HG02884 (cell line): Measurements from ENCODE around the gene SEMA4D.

Experiments
- ATAC-seq: cut with Tn5 transposase; IDR thresholded peaks from one replicate; pipeline ENCODE4 v1.9.1; 2021; ENCODE audit warnings: mild to moderate bottlenecking, moderate library complexity; ENCODE audit not compliant: unreplicated experiment

The SEMA4D gene

DNA sequence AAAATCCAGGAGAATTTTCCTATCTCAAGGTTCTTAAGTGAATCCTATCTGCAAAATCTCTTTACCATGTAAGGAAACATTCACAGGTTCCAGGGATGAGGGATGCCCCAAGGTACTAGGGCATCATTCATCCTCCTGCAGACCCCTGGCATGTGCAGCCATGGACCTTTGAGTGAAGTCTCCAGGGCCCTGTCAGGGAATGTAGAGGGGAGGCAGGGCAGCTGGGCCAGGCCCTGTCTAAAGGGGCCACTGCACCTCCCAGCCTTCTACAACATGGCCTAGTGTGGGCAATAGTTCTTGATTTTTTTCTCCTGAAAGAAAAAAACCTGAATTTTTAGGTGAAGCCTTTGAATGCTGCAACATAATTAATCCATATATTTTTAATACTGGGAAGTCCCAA lies 63.3 kb downstream of the SEMA4D start:
- no peak for ATAC-seq

- no peak for ATAC-seq
Measured at GRCh38 chr9:89433826-89434225, 64.1 kb downstream of the SEMA4D start.

DNA sequence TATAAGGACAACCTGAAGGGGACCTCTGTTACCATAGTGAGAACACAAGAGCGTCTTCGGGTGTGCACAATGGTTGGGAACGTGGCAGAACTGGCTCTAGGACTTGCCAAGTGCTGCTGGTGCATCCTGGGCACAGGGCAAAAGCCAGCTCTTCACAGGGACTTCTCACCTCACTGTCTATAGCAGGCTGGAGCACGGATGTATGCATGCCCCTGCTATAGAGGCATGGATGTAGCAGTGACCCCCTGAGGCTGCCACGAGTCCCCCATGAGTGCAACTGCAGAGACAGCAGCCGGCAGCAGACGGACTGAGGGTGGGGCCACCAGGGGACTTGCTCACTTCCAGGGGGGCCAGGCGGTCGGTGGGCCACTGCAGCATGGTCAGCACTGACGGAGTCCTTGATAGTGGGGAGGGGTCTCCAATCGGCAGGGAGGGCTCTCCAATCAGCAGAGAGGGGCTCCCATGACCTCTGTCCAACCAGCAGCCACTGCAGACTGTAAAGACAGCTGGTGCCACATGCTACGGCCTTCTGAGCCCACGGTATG lies 64.9 kb downstream of the SEMA4D start:
- no peak for ATAC-seq

GRCh38 chr9:89431930-89432725 lies 65.8 kb downstream of the SEMA4D start:
- no peak for ATAC-seq

DNA sequence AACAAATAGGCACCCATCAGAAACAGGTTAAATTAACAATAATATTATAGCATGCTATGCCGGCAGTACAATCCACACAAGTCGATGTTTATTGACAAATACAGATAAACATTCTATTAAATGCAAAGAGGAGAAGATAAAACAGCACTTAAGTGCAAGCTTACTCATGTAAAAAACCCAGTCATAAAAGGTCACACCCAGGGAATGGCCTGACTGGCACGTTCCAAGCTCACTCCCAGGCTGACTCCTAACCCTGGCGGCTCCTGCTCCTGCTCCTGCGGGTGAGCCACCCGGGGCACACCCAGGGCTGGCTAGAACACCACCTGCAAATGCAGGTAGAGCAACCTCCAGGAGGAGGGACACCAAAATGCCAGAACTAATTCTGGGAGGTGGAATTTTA lies 66.9 kb downstream of the SEMA4D start:
- no peak for ATAC-seq

DNA sequence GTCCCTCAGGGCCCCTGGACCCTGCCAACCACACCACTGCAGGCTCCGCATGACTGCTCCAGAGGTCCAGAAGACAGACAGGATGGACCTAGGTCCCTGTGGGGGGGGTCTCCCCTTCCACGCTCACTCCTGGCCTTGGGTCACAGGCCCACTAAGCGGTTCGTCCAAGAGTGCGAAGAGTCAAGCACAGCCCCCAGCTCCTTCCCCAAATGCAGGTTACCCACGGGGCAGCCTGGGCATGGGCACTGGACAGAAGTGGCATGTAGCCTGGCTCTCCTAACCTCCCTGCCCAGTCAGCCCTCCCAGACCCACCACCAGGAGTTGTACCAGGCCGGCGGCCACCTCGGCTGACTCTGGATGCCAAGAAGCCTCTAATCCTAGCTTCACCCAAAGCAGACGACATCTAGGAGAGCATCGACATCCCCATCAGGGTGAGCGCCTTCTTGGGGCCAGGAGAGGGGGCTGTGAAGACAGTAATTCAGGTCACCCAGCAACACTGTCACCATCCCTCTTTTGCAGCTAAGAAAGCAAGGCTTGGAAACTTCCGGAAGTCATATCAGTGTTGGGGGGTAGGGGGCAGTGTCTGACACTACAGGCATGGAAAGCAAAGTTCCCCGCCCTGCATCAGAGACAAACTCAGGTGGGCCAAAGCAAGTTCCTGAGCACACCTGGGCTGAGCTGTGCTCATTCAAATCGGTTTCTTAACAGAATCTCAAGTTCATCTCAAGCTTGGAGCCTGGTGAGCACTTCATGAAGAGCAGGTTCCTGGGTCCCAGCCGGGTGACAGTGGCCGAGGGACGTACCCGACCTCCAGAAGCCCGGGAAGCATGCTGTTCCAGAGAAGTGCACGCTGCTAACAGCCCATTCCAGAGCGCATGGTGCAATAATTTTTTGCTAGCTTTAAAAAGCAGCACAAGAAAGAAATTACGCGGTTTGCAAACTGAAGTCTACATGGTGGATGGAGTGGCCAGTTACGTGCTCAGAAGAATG lies 68.7 kb downstream of the SEMA4D start:
- ATAC-seq = no peak

GRCh38 chr9:89428222-89428761 lies 69.6 kb downstream of the SEMA4D start:
- no peak for ATAC-seq

GRCh38 chr9:89427621-89428221 lies 70.2 kb downstream of the SEMA4D start:
- ATAC-seq = no peak

DNA sequence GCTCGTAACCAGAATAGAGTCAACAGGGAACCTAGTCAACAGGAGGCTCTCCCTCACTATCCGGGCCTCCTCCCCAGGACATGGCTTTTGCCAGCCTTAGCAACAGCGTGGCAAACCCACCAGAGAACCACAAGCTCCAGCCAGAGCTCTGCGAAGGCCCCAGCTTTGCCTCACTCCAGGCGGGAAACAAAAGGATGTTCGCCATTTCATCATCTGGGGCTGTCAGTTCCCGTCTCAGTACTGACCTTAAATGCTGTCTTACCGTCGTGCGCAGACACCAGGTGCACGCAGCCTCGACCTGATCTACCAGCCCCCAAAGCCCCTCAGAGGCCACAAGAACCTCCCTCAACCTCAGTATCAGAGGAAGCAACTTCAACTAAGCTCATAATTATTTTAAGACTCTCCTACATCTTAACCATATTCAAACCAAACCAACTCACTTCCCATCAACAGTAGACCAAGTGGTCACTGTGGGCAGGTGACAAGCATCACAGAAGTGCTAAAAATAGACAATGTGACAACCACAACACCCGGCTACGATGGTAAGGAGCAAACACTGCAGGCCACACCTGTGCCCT lies 71.4 kb downstream of the SEMA4D start:
- ATAC-seq = peak; percentile 53

- peak; percentile 2 for ATAC-seq
Measured at GRCh38 chr9:89425921-89426383, 72.0 kb downstream of the SEMA4D start.

DNA sequence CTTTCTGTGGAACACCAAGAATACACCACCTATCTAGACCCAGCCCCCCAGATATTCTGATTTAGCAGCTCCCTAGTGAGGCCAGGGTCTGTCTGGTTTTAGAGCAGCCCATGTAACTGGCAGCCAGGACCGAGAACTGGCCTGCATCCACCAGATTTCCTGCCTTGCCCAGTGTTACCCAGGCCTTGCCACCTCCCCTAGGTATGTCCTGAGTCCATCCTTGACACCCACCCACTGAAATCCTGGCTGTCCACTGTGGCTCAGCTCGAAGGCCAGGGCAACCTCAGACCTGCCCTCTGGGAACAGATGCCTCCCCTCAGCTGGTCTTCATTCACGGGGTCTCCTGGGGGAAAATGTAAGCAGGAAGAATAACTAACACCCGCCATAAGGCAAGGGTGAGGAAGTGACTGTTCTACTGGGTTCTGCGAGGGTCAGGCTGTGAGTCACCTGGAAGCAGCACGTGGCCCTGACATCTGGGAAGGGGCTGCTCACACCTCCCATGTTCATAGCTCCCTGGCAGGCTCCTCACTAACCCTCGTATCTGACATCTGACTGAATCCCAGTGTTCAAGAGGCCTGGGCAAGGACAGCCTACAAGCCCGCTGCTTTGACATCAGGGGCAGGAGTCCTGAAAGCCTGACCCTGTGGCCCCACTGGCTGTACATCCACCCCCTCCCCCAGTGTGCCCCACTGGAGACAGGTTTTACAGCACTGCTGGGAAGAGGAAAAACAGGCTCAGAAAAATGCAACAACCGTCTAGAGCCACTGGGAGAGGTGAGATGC lies 72.7 kb downstream of the SEMA4D start:
- no peak for ATAC-seq

DNA sequence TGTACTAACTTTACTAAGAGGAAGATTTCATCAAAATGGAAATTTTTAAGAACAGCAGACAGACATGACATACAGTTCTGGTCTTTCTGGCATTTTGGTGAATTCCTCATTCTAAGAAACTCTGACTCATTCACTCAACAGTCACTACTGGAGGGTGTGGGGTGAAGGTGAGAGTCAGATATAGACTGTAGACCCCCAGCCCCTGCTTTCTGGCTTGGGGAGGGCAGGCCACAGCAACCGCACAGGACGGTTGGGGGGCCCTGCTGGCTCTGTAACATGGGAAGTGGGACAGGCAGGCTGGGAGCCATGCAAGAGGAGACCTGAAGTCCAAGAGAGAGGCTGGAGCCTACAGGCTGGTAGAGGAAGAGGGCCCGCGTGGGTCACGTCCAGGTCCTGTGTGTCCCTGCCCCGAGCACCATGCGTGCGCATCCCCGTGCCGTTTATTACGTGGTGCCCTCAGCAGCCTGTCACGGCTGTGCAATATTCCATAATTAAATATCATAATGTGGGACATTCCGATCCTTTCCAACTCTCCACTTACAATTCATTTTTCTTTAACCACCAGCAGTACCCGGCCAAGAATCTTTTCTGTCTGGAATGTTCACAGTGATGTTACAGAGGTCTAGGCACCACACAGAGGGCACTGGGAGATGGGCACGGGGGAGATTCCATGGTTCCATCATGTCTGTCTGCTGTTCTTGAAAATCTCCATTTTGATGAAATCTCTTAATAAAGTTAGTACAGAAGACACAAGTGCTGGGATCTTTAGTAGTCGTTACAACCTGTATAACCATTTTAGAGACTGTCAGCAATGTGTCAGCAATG lies 75.5 kb downstream of the SEMA4D start:
- peak; percentile 36 for ATAC-seq

- ATAC-seq = no peak
Measured at GRCh38 chr9:89421595-89421994, 76.3 kb downstream of the SEMA4D start.

DNA sequence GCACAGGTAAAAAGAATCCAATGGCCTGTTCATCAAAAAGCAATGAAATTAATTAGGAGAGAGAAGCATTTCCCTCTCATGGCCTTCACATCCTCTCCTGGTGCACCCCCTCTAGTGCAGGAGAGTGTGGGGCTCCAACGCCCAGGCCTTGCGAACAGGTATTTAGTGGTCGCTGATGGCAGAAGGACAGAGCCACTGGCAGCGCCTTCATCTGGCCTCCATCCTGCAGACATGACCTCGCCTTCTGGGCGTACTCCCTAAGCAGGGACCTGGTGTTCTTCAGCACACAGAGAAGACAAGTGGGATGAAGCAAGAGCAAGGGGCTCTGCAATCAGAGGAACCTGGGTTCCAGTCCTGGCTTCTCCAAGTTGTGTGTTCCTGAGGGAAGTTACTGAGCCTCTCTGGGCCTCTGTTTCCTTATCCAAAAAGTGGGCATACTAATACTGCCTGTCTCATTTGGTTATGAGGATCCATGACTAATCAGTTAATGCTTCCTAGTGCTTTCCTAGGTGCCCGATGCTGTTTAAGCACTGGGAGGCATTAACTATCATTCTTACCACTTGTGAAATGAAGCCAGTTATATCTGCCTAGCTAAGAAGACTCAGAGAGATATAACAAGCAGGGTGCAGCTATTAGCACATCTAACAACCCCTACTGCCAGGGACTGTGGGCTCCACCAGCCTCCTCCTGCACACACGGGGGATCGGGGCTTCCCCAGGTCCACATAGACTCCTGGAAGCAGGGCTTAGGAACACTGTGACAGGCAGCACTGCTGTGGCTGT lies 77.3 kb downstream of the SEMA4D start:
- ATAC-seq = no peak

GRCh38 chr9:89419978-89420394 lies 77.9 kb downstream of the SEMA4D start:
- no peak for ATAC-seq

DNA sequence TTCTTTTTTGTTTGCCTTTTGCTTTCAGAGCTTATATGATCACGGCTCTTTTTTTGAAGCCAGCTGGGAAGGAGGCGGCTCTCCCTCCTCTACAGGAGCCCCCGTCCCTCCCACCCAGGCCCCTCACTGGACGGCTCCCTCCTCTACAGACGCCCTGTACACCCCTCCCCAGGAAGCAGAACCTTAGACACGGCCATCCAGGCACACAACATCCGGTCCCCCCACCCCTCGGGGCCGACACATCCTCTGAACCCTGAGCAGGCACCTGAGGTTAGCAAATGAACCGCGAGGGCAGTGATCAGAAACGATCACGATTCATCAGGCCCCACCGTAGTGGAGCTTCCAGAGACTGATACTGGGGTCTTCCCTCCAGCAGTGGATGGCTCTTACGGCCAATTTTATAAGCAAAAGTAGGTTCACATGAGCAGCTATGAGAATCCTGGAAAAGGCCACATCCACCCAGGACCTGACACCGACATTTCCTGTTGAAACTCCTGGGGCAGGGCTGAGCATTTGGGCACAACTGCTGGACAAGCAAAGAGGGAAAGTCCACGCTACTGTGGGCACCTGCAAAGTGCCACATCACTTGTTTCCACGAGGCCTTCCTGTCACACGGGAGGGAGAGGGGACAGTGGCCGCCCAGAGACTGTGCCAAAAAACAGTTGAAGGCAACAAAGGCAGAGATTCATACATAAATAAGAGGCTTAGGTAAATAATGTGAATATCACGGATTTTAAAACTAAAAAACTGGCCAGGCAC lies 78.9 kb downstream of the SEMA4D start:
- peak; percentile 39 for ATAC-seq

- ATAC-seq = no peak
Measured at GRCh38 chr9:89418474-89418845, 79.5 kb downstream of the SEMA4D start.
